K562 (cell line): ENCODE results near the gene CDK5R2. TPM values are rescaled to one million over a fixed set of nuclear protein-coding genes. Genes with fewer than 3 reads are reported as not detected.

ENCODE experiments used
- ATAC-seq: fragments of 200-7000 bp; cut with Tn5 transposase; 3 replicates; pipeline ENCODE4 v1.9.1; 2020; ENCODE audit warnings: moderate library complexity
- BruUV-seq: library from RNA; stranded (reverse); fragments of 400-500 nt; replicated peaks from 2 replicates; lab custom pipeline; 2021; lab: Mats Ljungman, UMichigan
- CTCF ChIA-PET: fragments of 300-600 bp; formaldehyde crosslinking; extraction: SDS; loops from one replicate; lab custom pipeline; 2021; ENCODE audit warnings: low intra/inter-chr PET ratio; lab: Yijun Ruan, JAX
- POLR2A ChIA-PET: fragments of 300-600, 350-650 bp; sonication (Branson Sonifier 250); formaldehyde crosslinking; extraction: SDS; loops from one replicate; lab custom pipeline; 2021; ENCODE audit warnings: antibody characterized with exemption, inconsistent platforms; lab: Yijun Ruan, JAX
- DNase-seq, 4 experiments: peaks; one replicate each; pipeline versions ENCODE4 v3.0.0 to v3.0.0-alpha.2; 2011 to 2018; ENCODE audit warnings: low spot score in 3 of 4, mixed read lengths in 3 of 4; ENCODE audit errors: extremely low read depth in 1 of 4
- FAIRE-seq: peaks from 2 replicates; lab custom pipeline; 2011; peaks lifted over from hg19 to GRCh38; lab: Jason Lieb, UNC
- H2AFZ ChIP-seq: 2 replicates; pipeline ENCODE4 v1.6.0; 2011; ENCODE audit warnings: low read depth, low read length, control low read depth, inconsistent platforms
- H3K27ac ChIP-seq: fragments of 200-600 bp; 3 replicates; pipeline ENCODE4 v1.8.0; 2011; ENCODE audit warnings: low read depth, mild to moderate bottlenecking, control low read depth, inconsistent platforms, low read length, moderate library complexity, mixed read lengths; ENCODE audit errors: extremely low read depth
- H3K27me3 ChIP-seq, 2 experiments: fragments of 300-600 bp in 1 of 2; 2 replicates in 1 of 2; 3 replicates in 1 of 2; pipeline versions ENCODE4 v1.6.0 to v1.8.0; 2011; ENCODE audit warnings: inconsistent platforms in 2 of 2, low read length in 2 of 2, mild to moderate bottlenecking in 1 of 2, mixed read lengths in 1 of 2, moderate library complexity in 1 of 2; ENCODE audit not compliant: control insufficient read depth in 2 of 2, insufficient read depth in 2 of 2
- H3K36me3 ChIP-seq: fragments of 300-600 bp; 3 replicates; pipeline ENCODE4 v1.8.0; 2011; ENCODE audit warnings: mild to moderate bottlenecking, low read length, inconsistent platforms; ENCODE audit not compliant: control insufficient read depth, insufficient read depth
- H3K4me1 ChIP-seq, 2 experiments: fragments of 200-600 bp in 1 of 2; replicated peaks in 1 of 2; 2 replicates in 1 of 2; 3 replicates in 1 of 2; pipeline versions ENCODE4 v1.5.1 to v1.8.0; 2011; ENCODE audit warnings: inconsistent platforms in 2 of 2, low read length in 2 of 2, mild to moderate bottlenecking in 1 of 2, mixed read lengths in 1 of 2, moderate library complexity in 1 of 2; ENCODE audit not compliant: control insufficient read depth in 2 of 2, insufficient read depth in 2 of 2
- H3K4me2 ChIP-seq: 2 replicates; pipeline ENCODE4 v1.6.1; 2011; ENCODE audit warnings: low read length, control low read depth, inconsistent platforms, mixed read lengths; ENCODE audit not compliant: insufficient read depth
- H3K4me3 ChIP-seq: fragments of 200-600 bp; sonication (generic), shearing (Covaris generic); 2 replicates; pipeline ENCODE4 v1.5.1; 2016; ENCODE audit warnings: control low read depth, inconsistent platforms
- H3K79me2 ChIP-seq: fragments of 200-600 bp; 3 replicates; pipeline ENCODE4 v1.8.0; 2011; ENCODE audit warnings: low read length, inconsistent platforms; ENCODE audit not compliant: control insufficient read depth, insufficient read depth
- H3K9ac ChIP-seq, 2 experiments: 2 replicates each; pipeline versions ENCODE4 v1.6.0 to v1.6.1; 2011; ENCODE audit warnings: low read depth in 2 of 2, low read length in 2 of 2, control low read depth in 1 of 2, inconsistent platforms in 1 of 2, mild to moderate bottlenecking in 1 of 2, mixed read lengths in 1 of 2; ENCODE audit not compliant: insufficient read depth in 1 of 2
- H3K9me1 ChIP-seq: one replicate; pipeline ENCODE4 v1.6.0; 2011; ENCODE audit warnings: inconsistent platforms, mild to moderate bottlenecking, low read length, moderate library complexity; ENCODE audit not compliant: control insufficient read depth, insufficient read depth
- H3K9me3 ChIP-seq: replicated peaks from 2 replicates; pipeline ENCODE4 v1.5.1; 2011; ENCODE audit warnings: low read depth, low read length, inconsistent platforms; ENCODE audit not compliant: control insufficient read depth, insufficient read depth
- H4K20me1 ChIP-seq: replicated peaks from 2 replicates; pipeline ENCODE4 v1.6.1; 2011; ENCODE audit warnings: low read length, inconsistent platforms, mixed read lengths; ENCODE audit not compliant: control insufficient read depth, insufficient read depth
- BMI1 ChIP-seq: fragments of 150-350 bp; IDR thresholded peaks from 2 replicates; pipeline ENCODE4 v1.6.1; 2014; ENCODE audit warnings: low read length
- DDX20 ChIP-seq: fragments of 450-650 bp; IDR thresholded peaks from 2 replicates; pipeline ENCODE4 v1.6.1; 2016; ENCODE audit warnings: missing genetic modification characterization, low read depth, mild to moderate bottlenecking, missing compliant biosample characterization, moderate library complexity
- GTF2A2 ChIP-seq: IDR thresholded peaks from 2 replicates; pipeline ENCODE4 v1.6.1; 2016; ENCODE audit warnings: mild to moderate bottlenecking, missing genetic modification characterization, missing compliant biosample characterization
- LARP7 ChIP-seq: fragments of 450-650 bp; IDR thresholded peaks from 2 replicates; pipeline ENCODE4 v1.6.1; 2016
- MAFF ChIP-seq: IDR thresholded peaks from 2 replicates; pipeline ENCODE4 v1.6.1; 2012; ENCODE audit warnings: low read length, improper control_type of control experiment
- NR3C1 ChIP-seq: sonication (generic); formaldehyde crosslinking; IDR thresholded peaks from 2 replicates; pipeline ENCODE4 v1.8.1; 2022; ENCODE audit warnings: missing genetic modification reagents
- PHF21A ChIP-seq: fragments of 450-650 bp; IDR thresholded peaks from 2 replicates; pipeline ENCODE4 v1.6.1; 2017; ENCODE audit warnings: low read depth, borderline replicate concordance
- POLR3A ChIP-seq: IDR thresholded peaks from 2 replicates; pipeline ENCODE4 v1.6.1; 2011; ENCODE audit warnings: borderline replicate concordance, mild to moderate bottlenecking, moderate library complexity; ENCODE audit not compliant: insufficient read length, insufficient read depth; ENCODE audit errors: extremely low read depth
- RNF2 ChIP-seq: sonication (generic); IDR thresholded peaks from 2 replicates; pipeline ENCODE4 v1.6.1; 2016
- XRCC4 ChIP-seq: IDR thresholded peaks from one replicate; pipeline ENCODE4 v1.6.1; 2011; ENCODE audit not compliant: insufficient read depth, insufficient read length; ENCODE audit errors: extremely low read depth
- ZBTB1 ChIP-seq: sonication (generic); formaldehyde crosslinking; IDR thresholded peaks from 2 replicates; pipeline ENCODE4 v1.8.1; 2023; ENCODE audit warnings: missing genetic modification reagents, low read depth, mild to moderate bottlenecking, borderline replicate concordance
- ZEB2 ChIP-seq: fragments of 450-650 bp; IDR thresholded peaks from 2 replicates; pipeline ENCODE4 v1.6.1; 2016
- ZFX ChIP-seq: sonication (generic); formaldehyde crosslinking; IDR thresholded peaks from 2 replicates; pipeline ENCODE4 v1.8.0; 2022; ENCODE audit warnings: mild to moderate bottlenecking, missing genetic modification reagents, moderate library complexity
- WGBS: fragments of 100-300 bp; shearing (Covaris generic); methylation state at CpG from one replicate; pipeline ENCODE4 v1.1.6; 2016; ENCODE audit warnings: low coverage, mixed read lengths; ENCODE audit not compliant: insufficient coverage; ENCODE audit errors: missing lambda C conversion rate; 5-methylcytosine and 5-hydroxymethylcytosine counted together
- in situ Hi-C: fragments of 300-500 bp; cut with MboI; formaldehyde crosslinking; loops from 4 replicates; pipeline ENCODE4 v1.15.0; 2018; ENCODE audit warnings: inconsistent platforms, mixed read lengths
- intact Hi-C: fragments of 100-400 bp; cut with micrococcal nuclease; formaldehyde crosslinking; loops from 2 replicates; pipeline ENCODE4 v1.14.2; 2022
- polyA plus RNA-seq, 8 experiments: library from polyadenylated mRNA; depleted of rRNA in 4 of 8; stranded (reverse) in 5 of 8; unstranded in 3 of 8; fragments of >200 nt; fragmentation: Nextera tagmentation in 2 of 8; fragmentation: Illumina TruSeq in 1 of 8; extraction: Ambion mirVana in 2 of 8; extraction: Trizol in 1 of 8; gene quantifications; 2 replicates each; pipeline versions ENCODE4 v1.2.1 to v1.2.3, GENCODE V29; 2011 to 2014; ENCODE audit warnings: inconsistent platforms in 1 of 8, missing spikeins in 1 of 8
- total RNA-seq, 7 experiments: library from RNA; depleted of rRNA in 6 of 7; stranded (reverse); fragments of >200 nt in 6 of 7; fragmentation: Illumina TruSeq in 2 of 7; extraction: Trizol in 2 of 7; gene quantifications; 2 replicates each; pipeline versions ENCODE4 v1.2.1 to v1.2.3, GENCODE V29; 2011 to 2021; ENCODE audit warnings: low replicate concordance in 1 of 7
- TF ChIP-seq, protein P1 (sequence below): sonication (generic); IDR thresholded peaks from 2 replicates; pipeline ENCODE4 v1.6.1; 2016
- TF ChIP-seq, protein P2 (sequence below): IDR thresholded peaks from 2 replicates; pipeline ENCODE4 v1.6.1; 2011; ENCODE audit warnings: borderline replicate concordance, low read depth, mild to moderate bottlenecking, moderate library complexity, low read length; ENCODE audit not compliant: insufficient read depth, poor library complexity, severe bottlenecking
- TF ChIP-seq, protein P3 (sequence below): sonication (generic); formaldehyde crosslinking; IDR thresholded peaks from 2 replicates; pipeline ENCODE4 v1.5.0; 2020; ENCODE audit warnings: missing genetic modification reagents
- TF ChIP-seq, protein P4 (sequence below): fragments of 450-650 bp; IDR thresholded peaks from 2 replicates; pipeline ENCODE4 v1.7.1; 2018; ENCODE audit warnings: mild to moderate bottlenecking, low read depth; ENCODE audit not compliant: partially characterized antibody

Gene CDK5R2
- total and polyA plus RNA-seq, 9 of the 15 experiments (the other 6 are each of a cell fraction or from before 2014, with no cell fraction given), result 0.09 TPM; not detected in 8

DNA sequence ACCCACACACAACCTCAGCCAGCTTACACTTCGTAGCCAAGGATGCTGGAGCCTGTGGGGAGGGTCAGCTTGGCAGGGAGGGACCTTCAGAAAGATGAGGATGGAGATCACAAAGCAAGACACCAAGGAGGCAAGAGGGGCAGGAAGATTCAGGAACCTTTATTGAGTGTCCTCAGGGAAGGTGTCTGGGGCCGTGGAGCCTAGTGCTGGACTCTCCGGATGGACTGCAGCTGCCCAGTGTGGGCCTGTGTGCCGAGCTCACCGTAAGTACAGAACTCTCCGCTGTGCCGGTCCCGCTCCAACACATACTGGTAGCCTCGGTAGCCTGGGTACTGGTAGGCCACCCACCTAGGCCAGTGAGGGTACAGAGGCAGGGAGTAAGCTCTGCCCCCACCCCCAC lies 30.6 kb downstream of the CDK5R2 start:
- CTCF ChIA-PET, result no interaction called here
- BruUV-seq, result no TSS peak

More for the DNA sequence above, 30.6 kb downstream of the CDK5R2 start:
- no peaks in the 10 kb centered on the region for H3K79me2 ChIP-seq
- H3K4me2 ChIP-seq, result no peak overlapping the region
- ATAC-seq, result no peak
- WGBS, result 0% methylated on average over 3 of the region's 9 CpGs
- H3K36me3 ChIP-seq, result no peaks in the 10 kb centered on the region
- no peaks in the 10 kb centered on the region for H4K20me1 ChIP-seq
- FAIRE-seq, result no peak
- in situ Hi-C loops, result no loop called here
- H3K4me3 ChIP-seq, result no peak overlapping the region
- peaks cover 5 to 25% of the 10 kb centered on the region in 2 experiments; a peak in 2 of 5 replicates for H3K4me1 ChIP-seq
- DNase-seq, result no peak
- peaks cover 0 to 38% of the 10 kb centered on the region in 2 experiments; a peak in 3 of 5 replicates for H3K27me3 ChIP-seq
- H3K27ac ChIP-seq, result no peak overlapping the region
- H3K9me1 ChIP-seq, result no peaks in the 10 kb centered on the region
- H3K9ac ChIP-seq, result no peak overlapping the region
- H2AFZ ChIP-seq, result no peak overlapping the region
- POLR2A ChIA-PET, result interaction anchor here (0.6 kb wide), 1 partner anchor 756 kb away, joined by 3 read pairs; no protein-coding TSS in a partner anchor
- H3K9me3 ChIP-seq, result no peaks in the 10 kb centered on the region
- intact Hi-C loops, result loop anchor here (5.0 kb wide), 1 partner anchor 67 kb away; no protein-coding TSS in a partner anchor
- TF ChIP-seq, protein P1, sequence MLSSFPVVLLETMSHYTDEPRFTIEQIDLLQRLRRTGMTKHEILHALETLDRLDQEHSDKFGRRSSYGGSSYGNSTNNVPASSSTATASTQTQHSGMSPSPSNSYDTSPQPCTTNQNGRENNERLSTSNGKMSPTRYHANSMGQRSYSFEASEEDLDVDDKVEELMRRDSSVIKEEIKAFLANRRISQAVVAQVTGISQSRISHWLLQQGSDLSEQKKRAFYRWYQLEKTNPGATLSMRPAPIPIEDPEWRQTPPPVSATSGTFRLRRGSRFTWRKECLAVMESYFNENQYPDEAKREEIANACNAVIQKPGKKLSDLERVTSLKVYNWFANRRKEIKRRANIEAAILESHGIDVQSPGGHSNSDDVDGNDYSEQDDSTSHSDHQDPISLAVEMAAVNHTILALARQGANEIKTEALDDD, result no peak
- TF ChIP-seq RNF2, result no peak
- no peak for TF ChIP-seq BMI1
- no peak for TF ChIP-seq ZEB2
- no peak for TF ChIP-seq POLR3A
- no peak for TF ChIP-seq DDX20
- TF ChIP-seq, protein P2, sequence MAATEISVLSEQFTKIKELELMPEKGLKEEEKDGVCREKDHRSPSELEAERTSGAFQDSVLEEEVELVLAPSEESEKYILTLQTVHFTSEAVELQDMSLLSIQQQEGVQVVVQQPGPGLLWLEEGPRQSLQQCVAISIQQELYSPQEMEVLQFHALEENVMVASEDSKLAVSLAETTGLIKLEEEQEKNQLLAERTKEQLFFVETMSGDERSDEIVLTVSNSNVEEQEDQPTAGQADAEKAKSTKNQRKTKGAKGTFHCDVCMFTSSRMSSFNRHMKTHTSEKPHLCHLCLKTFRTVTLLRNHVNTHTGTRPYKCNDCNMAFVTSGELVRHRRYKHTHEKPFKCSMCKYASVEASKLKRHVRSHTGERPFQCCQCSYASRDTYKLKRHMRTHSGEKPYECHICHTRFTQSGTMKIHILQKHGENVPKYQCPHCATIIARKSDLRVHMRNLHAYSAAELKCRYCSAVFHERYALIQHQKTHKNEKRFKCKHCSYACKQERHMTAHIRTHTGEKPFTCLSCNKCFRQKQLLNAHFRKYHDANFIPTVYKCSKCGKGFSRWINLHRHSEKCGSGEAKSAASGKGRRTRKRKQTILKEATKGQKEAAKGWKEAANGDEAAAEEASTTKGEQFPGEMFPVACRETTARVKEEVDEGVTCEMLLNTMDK, result no peak
- no peak for TF ChIP-seq PHF21A
- TF ChIP-seq, protein P3, sequence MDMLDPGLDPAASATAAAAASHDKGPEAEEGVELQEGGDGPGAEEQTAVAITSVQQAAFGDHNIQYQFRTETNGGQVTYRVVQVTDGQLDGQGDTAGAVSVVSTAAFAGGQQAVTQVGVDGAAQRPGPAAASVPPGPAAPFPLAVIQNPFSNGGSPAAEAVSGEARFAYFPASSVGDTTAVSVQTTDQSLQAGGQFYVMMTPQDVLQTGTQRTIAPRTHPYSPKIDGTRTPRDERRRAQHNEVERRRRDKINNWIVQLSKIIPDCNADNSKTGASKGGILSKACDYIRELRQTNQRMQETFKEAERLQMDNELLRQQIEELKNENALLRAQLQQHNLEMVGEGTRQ (CRISPR knock-in tag), result no peak
- no peak for TF ChIP-seq GTF2A2
- no peak for TF ChIP-seq NR3C1
- no peak for TF ChIP-seq XRCC4
- no peak for TF ChIP-seq MAFF
- TF ChIP-seq ZFX, result no peak
- TF ChIP-seq, protein P4, sequence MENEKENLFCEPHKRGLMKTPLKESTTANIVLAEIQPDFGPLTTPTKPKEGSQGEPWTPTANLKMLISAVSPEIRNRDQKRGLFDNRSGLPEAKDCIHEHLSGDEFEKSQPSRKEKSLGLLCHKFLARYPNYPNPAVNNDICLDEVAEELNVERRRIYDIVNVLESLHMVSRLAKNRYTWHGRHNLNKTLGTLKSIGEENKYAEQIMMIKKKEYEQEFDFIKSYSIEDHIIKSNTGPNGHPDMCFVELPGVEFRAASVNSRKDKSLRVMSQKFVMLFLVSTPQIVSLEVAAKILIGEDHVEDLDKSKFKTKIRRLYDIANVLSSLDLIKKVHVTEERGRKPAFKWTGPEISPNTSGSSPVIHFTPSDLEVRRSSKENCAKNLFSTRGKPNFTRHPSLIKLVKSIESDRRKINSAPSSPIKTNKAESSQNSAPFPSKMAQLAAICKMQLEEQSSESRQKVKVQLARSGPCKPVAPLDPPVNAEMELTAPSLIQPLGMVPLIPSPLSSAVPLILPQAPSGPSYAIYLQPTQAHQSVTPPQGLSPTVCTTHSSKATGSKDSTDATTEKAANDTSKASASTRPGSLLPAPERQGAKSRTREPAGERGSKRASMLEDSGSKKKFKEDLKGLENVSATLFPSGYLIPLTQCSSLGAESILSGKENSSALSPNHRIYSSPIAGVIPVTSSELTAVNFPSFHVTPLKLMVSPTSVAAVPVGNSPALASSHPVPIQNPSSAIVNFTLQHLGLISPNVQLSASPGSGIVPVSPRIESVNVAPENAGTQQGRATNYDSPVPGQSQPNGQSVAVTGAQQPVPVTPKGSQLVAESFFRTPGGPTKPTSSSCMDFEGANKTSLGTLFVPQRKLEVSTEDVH, result no peak
- no peak for TF ChIP-seq LARP7
- TF ChIP-seq ZBTB1 (CRISPR knock-in tag), result no peak
